HL-60 (cell line): Measurements from ENCODE around the gene GPR89A.

Experiments
- DNase-seq, 2 experiments: peaks; one replicate each; pipeline ENCODE4 v3.0.0-alpha.2; 2010 to 2020; ENCODE audit warnings: low read depth in 1 of 2, low spot score in 1 of 2
- H3K27ac ChIP-seq: fragments of 250-450 bp; sonication (Bioruptor Pico); replicated peaks from 2 replicates; pipeline ENCODE4 v1.5.1; 2020; ENCODE audit warnings: mild to moderate bottlenecking, moderate library complexity
- H3K27me3 ChIP-seq: fragments of 250-450 bp; sonication (Bioruptor Pico); 2 replicates; pipeline ENCODE4 v1.5.1; 2021; ENCODE audit warnings: mild to moderate bottlenecking, moderate library complexity; ENCODE audit not compliant: insufficient read depth, poor library complexity, severe bottlenecking
- H3K4me3 ChIP-seq: replicated peaks from 2 replicates; pipeline ENCODE4 v1.5.1; 2011; ENCODE audit warnings: mild to moderate bottlenecking, control low read depth, low read length; ENCODE audit not compliant: insufficient read depth
- CTCF ChIP-seq: IDR thresholded peaks from one replicate; pipeline ENCODE4 v1.5.1; 2011; ENCODE audit warnings: low read length, control low read depth, inconsistent platforms; ENCODE audit not compliant: insufficient read depth
- GABPA ChIP-seq: IDR thresholded peaks from 2 replicates; pipeline ENCODE4 v1.6.1; 2012; ENCODE audit warnings: low read depth
- POLR2AphosphoS5 ChIP-seq: IDR thresholded peaks from 2 replicates; pipeline ENCODE4 v1.6.1; 2012; ENCODE audit warnings: low read depth
- REST ChIP-seq: IDR thresholded peaks from 2 replicates; pipeline ENCODE4 v1.6.1; 2012; ENCODE audit warnings: low read depth; ENCODE audit not compliant: insufficient replicate concordance
- SPI1 ChIP-seq: IDR thresholded peaks from 2 replicates; pipeline ENCODE4 v1.6.1; 2012; ENCODE audit warnings: low read depth, mild to moderate bottlenecking, borderline replicate concordance

The GPR89A gene

DNA sequence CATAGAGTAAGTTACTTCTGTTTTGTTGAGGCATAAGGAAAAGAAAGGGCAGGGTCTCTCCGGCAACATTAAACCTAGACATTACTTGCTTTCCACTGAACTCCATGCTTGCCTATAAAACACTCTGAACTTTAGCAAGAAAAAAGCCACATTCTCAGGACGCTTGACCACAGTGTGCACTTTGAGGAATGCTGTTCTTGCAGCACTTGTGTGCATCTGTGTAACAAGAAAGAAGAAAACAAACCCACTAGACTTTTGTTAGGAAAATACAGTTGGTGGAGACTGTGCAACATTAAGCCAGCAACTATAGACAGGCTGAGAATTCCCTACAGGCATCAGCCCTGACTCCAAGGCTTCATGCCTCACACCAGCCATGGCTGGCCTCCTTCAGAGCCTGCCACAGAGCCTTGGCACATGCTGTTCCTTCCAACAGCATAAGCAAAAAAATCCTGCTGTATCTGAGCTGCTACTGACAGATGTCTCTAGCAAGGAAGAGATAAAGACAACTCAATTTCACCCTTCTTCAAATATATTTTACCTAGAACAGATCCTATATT, 93.6 kb downstream of the GPR89A start:
- no peak overlapping the region for H3K27ac ChIP-seq
- no peaks in the 10 kb centered on the region for H3K27me3 ChIP-seq

GRCh38 chr1:145702052-145702451, 94.3 kb downstream of the GPR89A start:
- TF ChIP-seq SPI1 (no peak), REST (no peak), CTCF (no peak), GABPA (no peak), POLR2AphosphoS5 (no peak)
- DNase-seq, result no peak

More for the DNA sequence above, 93.6 kb downstream of the GPR89A start:
- no peak for TF ChIP-seq POLR2AphosphoS5
- no peak overlapping the region for H3K4me3 ChIP-seq
- DNase-seq, result no peak

GRCh38 chr1:145702826-145703225, 95.0 kb downstream of the GPR89A start:
- H3K4me3 ChIP-seq, result no peak overlapping the region
- H3K27me3 ChIP-seq, result no peaks in the 10 kb centered on the region
- TF ChIP-seq SPI1 (no peak), POLR2AphosphoS5 (no peak), REST (no peak), CTCF (no peak), GABPA (no peak)
- H3K27ac ChIP-seq, result no peak overlapping the region
- no peak for DNase-seq

More at GRCh38 chr1:145702052-145702451, 94.3 kb downstream of the GPR89A start:
- Histone ChIP-seq H3K4me3 (no peak overlapping the region), H3K27me3 (no peaks in the 10 kb centered on the region), H3K27ac (no peak overlapping the region)

GRCh38 chr1:145705622-145706021, 97.8 kb downstream of the GPR89A start:
- H3K27ac ChIP-seq, result no peak overlapping the region
- DNase-seq, result no peak
- TF ChIP-seq SPI1 (no peak), GABPA (no peak), CTCF (no peak), POLR2AphosphoS5 (no peak), REST (no peak)
- no peaks in the 10 kb centered on the region for H3K27me3 ChIP-seq
- no peak overlapping the region for H3K4me3 ChIP-seq
